Fibroblast of lung (primary cell): ENCODE data around the gene LAMA5. TPM values are rescaled to one million over a fixed set of nuclear protein-coding genes. Genes with fewer than 3 reads are reported as not detected.

Source experiments
- DNase-seq, 2 donors: peaks; one replicate each; pipeline versions ENCODE4 v3.0.0 to v3.0.0-alpha.2; 2010; ENCODE audit warnings: low read depth in 2 of 2
- H2AFZ ChIP-seq: 2 replicates; pipeline ENCODE4 v1.5.1; 2012; ENCODE audit warnings: low read length, control low read depth, inconsistent platforms
- H3K27ac ChIP-seq: 2 replicates; pipeline ENCODE4 v1.5.1; 2011; ENCODE audit warnings: low read length, control low read depth; ENCODE audit not compliant: insufficient read depth
- H3K27me3 ChIP-seq: 2 replicates; pipeline ENCODE4 v1.5.1; 2011; ENCODE audit warnings: mild to moderate bottlenecking, low read length; ENCODE audit not compliant: control insufficient read depth, insufficient read depth
- H3K36me3 ChIP-seq: 2 replicates; pipeline ENCODE4 v1.5.1; 2011; ENCODE audit warnings: low read length; ENCODE audit not compliant: control insufficient read depth, insufficient read depth
- H3K4me1 ChIP-seq: 2 replicates; pipeline ENCODE4 v1.5.1; 2011; ENCODE audit warnings: low read length; ENCODE audit not compliant: control insufficient read depth, insufficient read depth; ENCODE audit errors: extremely low read depth
- H3K4me2 ChIP-seq: 2 replicates; pipeline ENCODE4 v1.5.1; 2011; ENCODE audit warnings: low read length, control low read depth; ENCODE audit not compliant: insufficient read depth; ENCODE audit errors: extremely low read depth
- H3K4me3 ChIP-seq, 4 experiments: fragments of 200-600 bp in 1 of 4; sonication (generic) in 1 of 4; replicated peaks in 1 of 4; 2 replicates each; pipeline ENCODE4 v1.5.1; 2011 to 2016; ENCODE audit warnings: low read length in 4 of 4, low read depth in 3 of 4, mild to moderate bottlenecking in 3 of 4, control low read depth in 2 of 4, inconsistent platforms in 1 of 4, mixed read lengths in 1 of 4; ENCODE audit not compliant: insufficient read depth in 1 of 4; ENCODE audit errors: control extremely low read depth in 1 of 4
- H3K79me2 ChIP-seq: 2 replicates; pipeline ENCODE4 v1.5.1; 2012; ENCODE audit warnings: mild to moderate bottlenecking, low read length, inconsistent platforms; ENCODE audit not compliant: control insufficient read depth, insufficient read depth
- H3K9ac ChIP-seq: 2 replicates; pipeline ENCODE4 v1.5.1; 2011; ENCODE audit warnings: mild to moderate bottlenecking, low read length, control low read depth; ENCODE audit not compliant: insufficient read depth
- H3K9me3 ChIP-seq: 2 replicates; pipeline ENCODE4 v1.5.1; 2012; ENCODE audit warnings: low read depth, low read length; ENCODE audit not compliant: control insufficient read depth, insufficient read depth
- H4K20me1 ChIP-seq: 2 replicates; pipeline ENCODE4 v1.5.1; 2011; ENCODE audit warnings: low read length; ENCODE audit not compliant: control insufficient read depth, insufficient read depth; ENCODE audit errors: extremely low read depth
- CTCF ChIP-seq, 2 donors: IDR thresholded peaks in 1 of 2; conservative IDR thresholded peaks in 1 of 2; 1 replicate in 1 of 2; 2 replicates in 1 of 2; pipeline ENCODE4 v1.5.1; 2011 to 2012; ENCODE audit warnings: low read length in 2 of 2, control low read depth in 1 of 2, inconsistent platforms in 1 of 2, low read depth in 1 of 2, mild to moderate bottlenecking in 1 of 2
- EZH2 ChIP-seq: IDR thresholded peaks from 2 replicates; pipeline ENCODE4 v1.5.1; 2012; ENCODE audit warnings: low read length, control low read depth, mild to moderate bottlenecking; ENCODE audit errors: missing control alignments
- polyA plus RNA-seq, 2 donors: library from polyadenylated mRNA; depleted of rRNA in 1 of 2; stranded (reverse) in 1 of 2; unstranded in 1 of 2; fragments of >200 nt; gene quantifications; 2 replicates each; pipeline ENCODE4 v1.2.1, GENCODE V29; 2011 to 2012; ENCODE audit warnings: missing spikeins in 1 of 2
- total RNA-seq: library from RNA; depleted of rRNA; stranded (reverse); fragments of >200 nt; gene quantifications from 2 replicates; pipeline ENCODE4 v1.2.1, GENCODE V29; 2014

Gene LAMA5
- total and polyA plus RNA-seq, 2 donors (not counting 1 experiment from before 2014, with no cell fraction given) = 1.5 to 81.6 TPM

DNA sequence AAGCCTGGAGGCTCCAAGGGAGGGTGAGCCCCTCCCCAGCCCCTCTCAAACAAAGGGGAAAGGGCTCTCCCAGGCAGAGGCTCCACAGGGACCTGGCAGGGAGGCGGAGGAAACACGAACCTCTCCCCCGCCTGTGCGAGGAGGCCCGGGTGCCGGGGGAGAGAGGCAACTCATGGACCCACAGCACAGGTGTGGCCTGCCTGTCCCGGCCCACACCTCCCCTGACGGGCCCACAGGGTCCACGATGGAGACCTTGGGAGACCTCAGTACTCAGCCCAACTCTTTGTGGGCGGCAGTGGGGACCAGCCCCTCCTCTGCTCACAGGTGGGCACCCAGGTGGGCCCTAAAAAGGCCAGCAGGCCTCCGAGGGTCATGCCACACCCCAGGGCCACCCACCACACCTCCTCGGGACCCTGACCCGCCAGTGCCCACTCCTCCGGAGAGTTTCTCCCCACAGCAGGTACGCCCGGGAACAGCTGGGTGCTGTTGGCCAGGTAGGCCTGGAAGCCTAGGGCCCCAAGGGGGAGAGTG, 12.2 kb downstream of the LAMA5 start:
- H3K9ac ChIP-seq = no peak overlapping the region

DNA sequence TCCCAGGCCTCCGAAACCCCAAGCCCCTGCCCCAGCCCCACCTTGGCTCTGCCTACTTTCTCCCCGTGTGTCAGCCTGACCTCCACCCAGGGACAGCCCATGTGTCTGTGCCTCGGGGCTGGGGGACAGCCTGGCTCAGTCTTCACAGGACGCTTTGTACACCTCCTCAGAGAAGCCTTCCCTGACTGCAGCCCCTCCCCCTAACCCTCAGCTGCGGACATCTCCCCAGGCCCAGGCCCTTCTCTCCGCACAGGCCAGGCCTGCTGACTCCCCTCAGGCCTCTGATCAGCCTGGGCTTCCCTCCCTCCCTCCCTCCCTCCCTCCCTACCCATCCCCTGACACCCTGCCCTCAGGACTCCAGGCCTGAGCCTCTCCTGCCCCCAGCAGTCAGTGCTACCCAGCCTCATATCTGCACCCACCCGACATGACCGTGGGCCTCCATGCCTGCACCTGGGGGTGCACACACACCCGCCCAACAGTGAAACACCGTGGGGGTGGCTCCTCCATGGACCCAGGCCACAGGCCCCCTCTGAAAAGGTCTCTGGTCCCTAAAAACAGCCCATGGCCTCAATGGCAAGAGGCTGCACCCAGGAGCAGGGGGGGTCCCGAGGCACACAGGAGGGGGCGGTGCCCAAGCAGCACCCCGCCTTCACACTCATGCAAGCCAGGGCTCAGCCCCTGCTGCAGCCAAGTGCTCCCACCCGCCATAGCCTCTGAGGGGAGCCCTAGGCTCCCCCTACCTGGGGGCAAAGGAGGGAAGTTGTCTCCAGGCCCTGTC, 12.9 kb downstream of the LAMA5 start:
- Histone ChIP-seq H2AFZ (no peak overlapping the region), H3K9me3 (no peaks in the 10 kb centered on the region), H4K20me1 (no peaks in the 10 kb centered on the region), H3K4me2 (no peak overlapping the region), H3K27ac (no peak overlapping the region), H3K36me3 (peaks cover 9% of the 10 kb centered on the region), H3K9ac (no peak overlapping the region), H3K79me2 (peaks cover 4% of the 10 kb centered on the region), H3K4me1 (peaks cover 39% of the 10 kb centered on the region), H3K27me3 (no peaks in the 10 kb centered on the region), H3K4me3 (no peak overlapping the region)
- TF ChIP-seq EZH2 = no peak
- TF ChIP-seq CTCF (conservative IDR thresholded peaks at IDR 0.05 in 1 of 2, IDR thresholded peaks at IDR 0.05 in 1 of 2; ENCODE audit: low read depth in 1 of 2, low read length in 2 of 2) = no peak
- no peak for DNase-seq

More for the DNA sequence above, 12.2 kb downstream of the LAMA5 start:
- H3K4me2 ChIP-seq = no peak overlapping the region
- peaks cover 4% of the 10 kb centered on the region for H3K79me2 ChIP-seq
- no peak overlapping the region for H2AFZ ChIP-seq
- H3K4me3 ChIP-seq = no peak overlapping the region
- no peak for TF ChIP-seq CTCF (conservative IDR thresholded peaks at IDR 0.05 in 1 of 2, IDR thresholded peaks at IDR 0.05 in 1 of 2; ENCODE audit: low read depth in 1 of 2, low read length in 2 of 2)
- no peak for TF ChIP-seq EZH2
- no peak for DNase-seq
- H3K36me3 ChIP-seq = peaks cover 7% of the 10 kb centered on the region
- H3K9me3 ChIP-seq = no peaks in the 10 kb centered on the region
- H3K4me1 ChIP-seq = peaks cover 39% of the 10 kb centered on the region
- H3K27me3 ChIP-seq = no peaks in the 10 kb centered on the region
- no peak overlapping the region for H3K27ac ChIP-seq
- no peaks in the 10 kb centered on the region for H4K20me1 ChIP-seq

- Histone ChIP-seq H3K9ac (no peak overlapping the region), H3K36me3 (peaks cover 9% of the 10 kb centered on the region), H3K4me2 (no peak overlapping the region), H3K4me3 (no peak overlapping the region), H2AFZ (no peak overlapping the region), H3K27me3 (no peaks in the 10 kb centered on the region), H3K27ac (no peak overlapping the region), H3K9me3 (no peaks in the 10 kb centered on the region), H3K79me2 (peaks cover 4% of the 10 kb centered on the region), H3K4me1 (peaks cover 33% of the 10 kb centered on the region), H4K20me1 (no peaks in the 10 kb centered on the region)
- no peak for DNase-seq
- TF ChIP-seq CTCF (conservative IDR thresholded peaks at IDR 0.05 in 1 of 2, IDR thresholded peaks at IDR 0.05 in 1 of 2; ENCODE audit: low read depth in 1 of 2, low read length in 2 of 2) (no peak), EZH2 (no peak)
Observed at GRCh38 chr20:62353289-62354030, 13.7 kb downstream of the LAMA5 start.
